Right lobe of liver (tissue), 6 donors: ENCODE measurements around the gene UBE2Q2. TPM values are rescaled to one million over a fixed set of nuclear protein-coding genes. Genes with fewer than 3 reads are reported as not detected.

ENCODE experiments used
- ATAC-seq, 4 donors: fragments of 200-7000 bp; cut with Tn5 transposase; one replicate each; pipeline ENCODE4 v1.9.1; 2020; ENCODE audit warnings: mild to moderate bottlenecking in 4 of 4, moderate library complexity in 4 of 4
- DNase-seq, 3 donors: peaks; one replicate each; pipeline ENCODE4 v3.0.0-alpha.2; 2020
- H3K27ac ChIP-seq, 3 donors: fragments of 200-600 bp; one replicate each; pipeline ENCODE4 v1.8.0; 2022
- H3K27me3 ChIP-seq, 2 donors: fragments of 200-600 bp; one replicate each; pipeline ENCODE4 v1.8.0; 2022
- H3K36me3 ChIP-seq, 4 donors: fragments of 200-600 bp; sonication (generic) in 1 of 4; one replicate each; pipeline versions ENCODE4 v1.5.1 to v1.8.0; 2017 to 2022; ENCODE audit warnings: control low read depth in 1 of 4
- H3K4me1 ChIP-seq, 4 donors: fragments of 200-600 bp; sonication (generic) in 1 of 4; one replicate each; pipeline versions ENCODE4 v1.5.1 to v1.8.0; 2017 to 2022; ENCODE audit warnings: control low read depth in 1 of 4
- H3K4me3 ChIP-seq, 3 donors: fragments of 200-600 bp; one replicate each; pipeline ENCODE4 v1.8.0; 2022
- H3K9me3 ChIP-seq, 4 donors: fragments of 200-600 bp; sonication (generic) in 1 of 4; one replicate each; pipeline versions ENCODE4 v1.5.1 to v1.8.0; 2017 to 2022; ENCODE audit warnings: control low read depth in 1 of 4
- POLR2A ChIP-seq: fragments of 450-650 bp; IDR thresholded peaks from one replicate; pipeline ENCODE4 v1.6.1; 2017; ENCODE audit warnings: antibody characterized with exemption, mild to moderate bottlenecking
- WGBS: methylation state at CpG from one replicate; pipeline ENCODE4 v1.1.6; 2018; ENCODE audit warnings: low coverage, low lambda C conversion rate; ENCODE audit not compliant: insufficient coverage; ENCODE audit errors: missing lambda C conversion rate; 5-methylcytosine and 5-hydroxymethylcytosine counted together
- intact Hi-C, 2 donors: fragments of 100-400 bp; cut with DNase I; formaldehyde crosslinking; loops; one replicate each; pipeline versions ENCODE4 v1.11.2 to v1.14.1; 2022
- small RNA-seq, 2 experiments: library from RNA; depleted of rRNA; stranded (forward); fragments of <200 nt; gene quantifications; one replicate each; pipeline ENCODE3, GENCODE V24; 2016
- total RNA-seq, 6 experiments: library from RNA; depleted of rRNA in 2 of 6; stranded (reverse); fragments of >200 nt in 2 of 6; fragmentation: NEBNext Ultra II Directional in 3 of 6; extraction: Animal tissue kit (Norgen Biotek cat#: 25700) in 3 of 6; gene quantifications; one replicate each; pipeline versions ENCODE4 v1.1.0 to v1.2.4, GENCODE V29; 2016 to 2023
- TF ChIP-seq, protein P1 (sequence below), 4 donors: fragments of 200-600 bp in 3 of 4; fragments of 450-650 bp in 1 of 4; IDR thresholded peaks; one replicate each; pipeline versions ENCODE4 v1.5.1 to v1.8.0; 2016 to 2022; ENCODE audit warnings: antibody characterized with exemption in 4 of 4, mild to moderate bottlenecking in 2 of 4
- donor health status: DM: no; HTN: yes; CAD: no.
- donor health status: DM: no; HTN: no; CAD: no.
- donor health status: DM: no; HTN: no; CAD: no.
- donor health status: DM: no; HTN: yes; CAD: no.
- donor health status: DM: no; HTN: yes; CAD: no.

Gene UBE2Q2
- total RNA-seq, 6 experiments from 2014 or later, result 2.6 to 9.5 (median 4.6) TPM

DNA sequence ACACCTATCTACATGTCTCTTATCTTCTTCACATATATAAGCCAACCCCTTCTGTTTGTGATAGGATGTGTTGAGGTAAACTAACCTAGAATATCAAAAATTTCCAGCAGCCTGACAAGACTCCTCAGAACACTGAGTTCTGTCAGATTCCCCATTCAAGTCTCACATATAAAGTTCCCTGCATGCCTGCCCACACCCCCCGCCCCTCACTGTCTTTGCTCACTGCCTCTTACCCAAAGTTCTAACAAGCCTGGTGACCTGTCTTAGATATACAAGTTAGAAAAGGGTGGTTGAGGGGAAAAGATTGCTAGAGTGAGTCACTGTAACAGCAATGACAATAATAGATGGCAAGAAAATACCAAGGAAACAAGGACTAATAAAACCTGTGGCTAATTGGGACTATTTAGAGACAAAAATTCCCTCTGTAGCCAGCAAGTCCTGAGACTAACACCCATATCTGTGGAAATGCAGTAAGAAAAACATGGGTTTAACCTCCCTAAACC, 100.5 kb downstream of the UBE2Q2 start:
- H3K4me1 ChIP-seq, result no peaks in the 10 kb centered on the region
- H3K36me3 ChIP-seq, result no peaks in the 10 kb centered on the region
- H3K27ac ChIP-seq, result no peak overlapping the region
- DNase-seq (no peak), ATAC-seq (no peak)
- TF ChIP-seq POLR2A, result no peak
- TF ChIP-seq, protein P1, sequence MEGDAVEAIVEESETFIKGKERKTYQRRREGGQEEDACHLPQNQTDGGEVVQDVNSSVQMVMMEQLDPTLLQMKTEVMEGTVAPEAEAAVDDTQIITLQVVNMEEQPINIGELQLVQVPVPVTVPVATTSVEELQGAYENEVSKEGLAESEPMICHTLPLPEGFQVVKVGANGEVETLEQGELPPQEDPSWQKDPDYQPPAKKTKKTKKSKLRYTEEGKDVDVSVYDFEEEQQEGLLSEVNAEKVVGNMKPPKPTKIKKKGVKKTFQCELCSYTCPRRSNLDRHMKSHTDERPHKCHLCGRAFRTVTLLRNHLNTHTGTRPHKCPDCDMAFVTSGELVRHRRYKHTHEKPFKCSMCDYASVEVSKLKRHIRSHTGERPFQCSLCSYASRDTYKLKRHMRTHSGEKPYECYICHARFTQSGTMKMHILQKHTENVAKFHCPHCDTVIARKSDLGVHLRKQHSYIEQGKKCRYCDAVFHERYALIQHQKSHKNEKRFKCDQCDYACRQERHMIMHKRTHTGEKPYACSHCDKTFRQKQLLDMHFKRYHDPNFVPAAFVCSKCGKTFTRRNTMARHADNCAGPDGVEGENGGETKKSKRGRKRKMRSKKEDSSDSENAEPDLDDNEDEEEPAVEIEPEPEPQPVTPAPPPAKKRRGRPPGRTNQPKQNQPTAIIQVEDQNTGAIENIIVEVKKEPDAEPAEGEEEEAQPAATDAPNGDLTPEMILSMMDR (IDR thresholded peaks at IDR 0.05), result no peak
- WGBS, result 86% methylated on average over 1 of the region's 1 CpG
- intact Hi-C loops, result no loop called here
- H3K4me3 ChIP-seq, result no peak overlapping the region
- no peaks in the 10 kb centered on the region for H3K27me3 ChIP-seq
- no peaks in the 10 kb centered on the region for H3K9me3 ChIP-seq

DNA sequence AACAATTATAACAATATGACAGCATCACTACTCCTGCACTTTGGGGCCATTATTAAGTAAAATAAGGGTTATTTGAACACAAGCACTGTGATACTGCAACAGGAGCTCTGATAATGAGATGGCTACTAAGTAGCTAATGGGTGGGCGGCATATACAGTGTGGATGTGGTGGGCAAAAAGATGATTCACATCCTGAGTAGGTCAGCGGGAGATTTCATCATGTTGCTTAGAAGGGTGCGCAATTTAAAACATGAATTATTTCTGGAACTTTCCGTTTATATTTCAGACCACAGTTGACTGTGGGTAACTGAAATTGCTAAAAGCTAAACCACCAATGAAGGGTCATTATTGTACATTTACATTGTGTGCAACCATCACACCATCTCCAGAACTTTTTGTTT, 102.7 kb downstream of the UBE2Q2 start:
- Histone ChIP-seq H3K9me3 (no peaks in the 10 kb centered on the region), H3K27ac (no peak overlapping the region), H3K36me3 (no peaks in the 10 kb centered on the region), H3K4me1 (no peaks in the 10 kb centered on the region), H3K27me3 (no peaks in the 10 kb centered on the region), H3K4me3 (no peak overlapping the region)
- ATAC-seq (no peak), DNase-seq (no peak)
- intact Hi-C loops, result no loop called here
- TF ChIP-seq POLR2A, result no peak
- TF ChIP-seq, protein P1 (IDR thresholded peaks at IDR 0.05), result no peak
- 76% methylated on average over 4 of the region's 4 CpGs for WGBS

DNA sequence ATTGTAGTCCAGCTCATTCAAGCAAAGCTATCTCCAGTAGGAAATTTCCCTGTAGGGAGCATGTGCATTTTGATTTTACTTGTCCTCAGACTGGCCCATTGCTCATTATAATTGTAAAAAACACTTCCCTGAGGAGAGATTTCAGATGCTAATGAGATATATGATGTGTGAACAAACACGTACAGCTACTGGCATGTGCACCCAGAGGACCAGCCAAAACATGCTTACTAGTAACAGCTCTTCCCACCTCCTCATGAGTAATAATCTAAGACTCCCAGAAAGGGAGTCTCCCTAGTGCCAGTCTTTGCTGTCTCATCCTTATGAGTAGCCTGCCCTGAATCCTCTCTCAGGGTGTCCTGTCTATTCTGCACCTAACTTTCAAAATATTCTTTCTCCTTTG, 103.8 kb downstream of the UBE2Q2 start:
- ATAC-seq (no peak), DNase-seq (no peak)
- H3K4me3 ChIP-seq, result no peak overlapping the region

DNA sequence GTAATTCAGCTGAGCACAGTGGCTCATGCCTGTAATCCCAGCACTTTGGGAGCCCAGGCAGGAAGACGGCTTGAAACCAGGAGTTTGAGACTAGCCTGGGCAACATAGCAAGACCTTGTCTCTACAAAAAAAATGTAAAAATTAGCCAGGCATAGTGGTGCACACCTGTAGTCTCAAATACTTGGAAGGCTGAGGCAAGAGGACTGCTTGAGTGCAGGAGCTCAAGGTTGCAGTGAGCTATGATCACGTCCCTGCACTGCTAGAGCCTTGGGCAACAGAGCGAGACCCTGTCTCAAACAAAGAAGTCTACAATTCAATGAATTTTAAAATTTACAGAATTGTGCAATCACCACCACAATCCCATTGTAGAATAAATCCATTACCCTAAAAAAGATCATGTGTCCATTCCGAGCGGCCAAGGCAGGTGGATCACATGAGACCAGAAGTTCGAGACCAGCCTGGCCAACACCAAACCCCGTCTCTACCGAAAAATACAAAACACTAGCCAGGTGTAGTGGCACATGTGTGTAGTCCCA, 105.6 kb downstream of the UBE2Q2 start:
- 72% methylated on average over 8 of the region's 8 CpGs for WGBS
- TF ChIP-seq, protein P1 (IDR thresholded peaks at IDR 0.05), result no peak
- TF ChIP-seq POLR2A, result no peak

More for the DNA sequence above, 103.8 kb downstream of the UBE2Q2 start:
- intact Hi-C loops, result no loop called here
- Histone ChIP-seq H3K27me3 (no peaks in the 10 kb centered on the region), H3K27ac (no peak overlapping the region), H3K9me3 (no peaks in the 10 kb centered on the region), H3K36me3 (no peaks in the 10 kb centered on the region), H3K4me1 (no peaks in the 10 kb centered on the region)
- TF ChIP-seq POLR2A, result no peak
- TF ChIP-seq, protein P1 (IDR thresholded peaks at IDR 0.05), result no peak
- 58% methylated on average over 1 of the region's 1 CpG for WGBS

More for the DNA sequence above, 105.6 kb downstream of the UBE2Q2 start:
- Histone ChIP-seq H3K9me3 (no peaks in the 10 kb centered on the region), H3K27ac (no peak overlapping the region), H3K4me1 (no peaks in the 10 kb centered on the region), H3K36me3 (no peaks in the 10 kb centered on the region), H3K27me3 (no peaks in the 10 kb centered on the region), H3K4me3 (no peak overlapping the region)
- DNase-seq (no peak), ATAC-seq (no peak)
- intact Hi-C loops, result no loop called here

Small RNAs within 50 kb of the gene (small RNA-seq; reads per million reads assigned to genes)
- gene RN7SL510P, result 0 reads per million in 2 experiments

Other genes with a start within 250 kb of the UBE2Q2 start
- gene SNUPN, start 217.7 kb upstream of the UBE2Q2 start, total RNA-seq, result 10 to 100 TPM; 11.1 to 19.4 (median 13.3) TPM
- gene IMP3, start 203.2 kb upstream of the UBE2Q2 start, total RNA-seq, result 100 to 1,000 TPM in 2 of 6 experiments, 10 to 100 TPM in 4; 37.7 to 192 (median 44.4) TPM
- 10 to 100 TPM; 12.0 to 17.2 (median 14.2) TPM for gene SNX33, start 195.5 kb upstream of the UBE2Q2 start, total RNA-seq
- under 1 TPM; 0.12 to 0.29 (median 0.20) TPM for gene CSPG4, start 130.6 kb upstream of the UBE2Q2 start, total RNA-seq
- 10 to 100 TPM; 17.3 to 26.6 (median 20.0) TPM for gene FBXO22, start 60.4 kb downstream of the UBE2Q2 start, total RNA-seq
- 1 to 10 TPM in 5 of 6 experiments, under 1 TPM in 1; 0.49 to 2.9 (median 2.0) TPM for gene NRG4, start 169.0 kb downstream of the UBE2Q2 start, total RNA-seq
- gene TMEM266, start 216.5 kb downstream of the UBE2Q2 start, total RNA-seq, result under 1 TPM in 2 of 6 experiments, not detected in 4; 0.12 to 0.19 TPM